HG02678 (cell line): ENCODE measurements around the gene CNOT1.
"Not testable (repeated sequence)": the region's sequence is repeated elsewhere in the genome, so short reads cannot be mapped to it uniquely, and the experiment has no call there.

Experiments used
- ATAC-seq: cut with Tn5 transposase; IDR thresholded peaks from one replicate; pipeline ENCODE4 v1.9.1; 2021; ENCODE audit warnings: mild to moderate bottlenecking, moderate library complexity; ENCODE audit not compliant: unreplicated experiment

Gene CNOT1

GRCh38 chr16:58638148-58639036 is 8.8 kb upstream of the CNOT1 start:
- ATAC-seq: no peak

- not testable (repeated sequence) for ATAC-seq
Measured at GRCh38 chr16:58637021-58637420, 7.4 kb upstream of the CNOT1 start.

GRCh38 chr16:58636466-58636865 is 6.8 kb upstream of the CNOT1 start:
- no peak for ATAC-seq

- ATAC-seq: no peak
Measured at GRCh38 chr16:58635502-58635901, 5.9 kb upstream of the CNOT1 start.

GRCh38 chr16:58634265-58634802 is 4.7 kb upstream of the CNOT1 start:
- no peak for ATAC-seq

- peak; percentile 0 for ATAC-seq
Measured at GRCh38 chr16:58628845-58629732, 537 bp downstream of the CNOT1 start.

GRCh38 chr16:58624209-58624608 is 5.4 kb downstream of the CNOT1 start:
- no peak for ATAC-seq

- no peak for ATAC-seq
Measured at GRCh38 chr16:58620396-58620795, 9.2 kb downstream of the CNOT1 start.

- no peak for ATAC-seq
Measured at GRCh38 chr16:58615280-58615679, 14.3 kb downstream of the CNOT1 start.

GRCh38 chr16:58614860-58615259 is 14.8 kb downstream of the CNOT1 start:
- ATAC-seq: no peak

GRCh38 chr16:58614212-58614611 is 15.4 kb downstream of the CNOT1 start:
- no peak for ATAC-seq

GRCh38 chr16:58612965-58613364 is 16.7 kb downstream of the CNOT1 start:
- not testable (repeated sequence) for ATAC-seq

GRCh38 chr16:58608601-58609136 is 21.0 kb downstream of the CNOT1 start:
- no peak for ATAC-seq

GRCh38 chr16:58605562-58605961 is 24.1 kb downstream of the CNOT1 start:
- ATAC-seq: no peak

GRCh38 chr16:58591083-58591482 is 38.5 kb downstream of the CNOT1 start:
- no peak for ATAC-seq

- no peak for ATAC-seq
Measured at GRCh38 chr16:58589326-58589905, 40.2 kb downstream of the CNOT1 start.

- ATAC-seq: no peak
Measured at GRCh38 chr16:58588406-58588805, 41.2 kb downstream of the CNOT1 start.

GRCh38 chr16:58586340-58587030 is 43.1 kb downstream of the CNOT1 start:
- ATAC-seq: no peak

GRCh38 chr16:58584831-58585505 is 44.7 kb downstream of the CNOT1 start:
- no peak for ATAC-seq
